NCI-H2081 treated with DMSO at 0.1 percent for 48 hours (cell line): Measurements from ENCODE around the gene RMND5A.
"Not testable (repeated sequence)": the region's sequence is repeated elsewhere in the genome, so short reads cannot be mapped to it uniquely, and the experiment has no call there.

ENCODE experiments used
- DNase-seq: peaks from one replicate; lab custom pipeline; 2025; lab: John Stamatoyannopoulos, UW

The RMND5A gene

DNA sequence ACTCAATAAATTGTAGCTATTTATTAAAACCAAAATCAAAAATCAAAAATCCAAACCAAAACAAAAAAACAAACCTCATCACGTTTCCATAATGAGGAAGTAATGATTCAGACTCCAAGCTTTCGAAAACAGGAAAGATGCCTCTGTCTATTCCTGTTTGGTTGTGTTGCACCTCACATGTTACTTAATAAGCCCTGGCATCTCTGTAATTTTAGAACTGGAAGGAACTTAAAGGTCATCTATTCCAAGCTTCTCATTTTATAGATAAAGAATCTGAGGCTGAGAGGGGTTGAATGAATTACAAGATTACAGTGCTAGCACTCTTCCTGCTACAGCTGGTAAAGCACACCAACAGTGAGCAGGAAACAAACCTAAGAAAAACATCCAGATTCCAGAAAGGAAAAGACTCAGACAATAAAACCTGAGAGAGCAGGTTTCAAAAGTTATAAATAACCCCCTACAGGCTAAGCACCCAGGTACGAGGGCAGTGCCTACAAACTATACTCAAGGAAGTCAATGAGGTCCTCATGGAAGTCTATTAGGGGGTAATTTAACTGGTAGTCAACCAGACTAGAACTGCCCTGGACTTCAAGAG lies 5.4 kb upstream of the RMND5A start:
- not testable (repeated sequence) for DNase-seq

DNA sequence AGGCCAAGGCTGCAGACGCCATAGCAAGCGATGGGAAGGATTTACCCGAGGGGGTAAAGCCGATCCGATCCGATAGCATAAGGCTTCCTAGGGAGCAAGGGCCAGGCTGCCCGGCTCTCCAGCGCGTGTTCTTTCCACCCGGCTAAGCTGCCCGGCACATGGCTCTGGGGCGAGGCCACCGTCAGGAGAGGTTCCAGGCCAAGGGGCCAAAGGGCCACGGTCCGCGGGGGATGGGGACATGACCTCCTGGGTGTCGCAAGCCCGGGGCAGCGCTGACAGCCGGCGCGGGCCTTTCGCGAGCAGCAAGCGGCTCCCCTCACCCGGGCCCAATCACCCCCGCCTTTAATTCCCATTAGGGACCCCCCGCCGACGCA lies 841 bp upstream of the RMND5A start:
- not testable (repeated sequence) for DNase-seq

DNA sequence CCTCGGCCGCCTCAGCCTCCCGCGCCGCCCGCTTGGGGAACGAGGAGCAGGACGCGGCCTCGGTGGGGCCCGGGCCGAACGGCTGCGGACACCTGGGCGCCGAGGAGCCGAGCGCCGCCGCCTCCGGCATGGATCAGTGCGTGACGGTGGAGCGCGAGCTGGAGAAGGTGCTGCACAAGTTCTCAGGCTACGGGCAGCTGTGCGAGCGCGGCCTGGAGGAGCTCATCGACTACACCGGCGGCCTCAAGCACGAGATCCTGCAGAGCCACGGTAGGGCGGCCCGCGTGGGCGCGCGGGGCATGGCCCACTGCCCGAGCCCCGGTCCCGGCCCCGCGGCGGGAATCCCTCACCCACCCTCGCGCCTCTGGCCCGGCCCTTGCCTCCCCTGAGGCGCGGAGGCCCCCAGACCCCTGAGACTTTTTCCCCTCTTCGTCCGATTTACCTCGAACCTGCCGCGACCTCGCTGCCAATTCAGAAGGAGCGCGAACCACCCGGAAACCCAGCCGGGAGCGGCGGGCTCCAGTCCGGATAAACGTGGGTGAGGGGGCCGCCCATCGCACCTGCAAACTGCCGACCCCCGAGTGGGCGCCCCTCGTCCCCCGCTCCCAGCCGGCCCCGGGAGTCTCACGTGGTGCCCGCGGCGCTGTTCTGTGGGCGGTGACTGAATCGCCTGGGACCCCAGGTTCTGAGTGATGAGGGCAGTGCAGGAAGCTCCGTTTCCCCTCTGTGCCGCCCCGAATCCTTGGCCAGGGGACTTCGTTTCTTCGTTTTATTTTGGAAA lies 639 bp downstream of the RMND5A start:
- DNase-seq, result not testable (repeated sequence)

DNA sequence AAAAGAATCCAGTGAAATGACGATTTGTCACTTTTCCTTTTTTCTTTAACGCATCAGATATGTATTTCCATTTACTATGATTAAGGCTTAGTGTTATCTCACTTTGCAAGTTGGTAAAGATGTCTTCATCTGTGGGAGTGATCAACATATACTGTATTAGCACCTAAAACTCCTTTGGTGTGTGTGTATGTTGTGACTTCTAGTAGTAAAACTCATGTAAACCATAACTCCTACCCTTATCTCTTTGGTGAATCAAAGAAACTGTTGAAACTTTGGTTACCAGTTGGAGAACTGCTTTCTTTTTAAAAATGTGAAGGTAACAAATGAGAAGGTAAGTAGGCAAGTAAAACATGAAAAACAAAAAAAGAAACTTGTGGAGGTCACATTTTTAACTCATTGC lies 5.6 kb downstream of the RMND5A start:
- not testable (repeated sequence) for DNase-seq

DNA sequence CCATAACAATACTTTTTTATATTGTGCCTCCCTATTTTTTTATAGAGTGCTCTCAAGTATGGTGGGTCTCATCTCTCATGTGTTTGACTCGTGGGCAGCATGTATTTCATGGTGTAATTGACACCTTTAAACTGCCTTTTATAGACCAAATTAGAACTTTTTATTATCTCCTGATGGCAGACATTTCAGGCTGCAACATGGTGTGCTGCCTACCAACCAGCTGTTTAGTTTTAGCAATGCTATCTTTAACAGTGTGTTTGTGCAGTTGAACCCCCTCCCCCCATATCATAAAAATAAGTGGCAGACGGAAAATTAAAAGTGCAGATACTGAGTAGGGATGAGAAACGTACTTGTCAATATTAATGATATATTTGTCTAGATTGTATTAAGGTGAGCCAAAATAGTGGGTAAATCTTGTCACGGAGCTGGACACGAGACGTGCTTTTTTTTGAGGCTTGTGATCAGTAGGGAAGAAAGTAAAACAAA lies 12.0 kb downstream of the RMND5A start:
- not testable (repeated sequence) for DNase-seq

DNA sequence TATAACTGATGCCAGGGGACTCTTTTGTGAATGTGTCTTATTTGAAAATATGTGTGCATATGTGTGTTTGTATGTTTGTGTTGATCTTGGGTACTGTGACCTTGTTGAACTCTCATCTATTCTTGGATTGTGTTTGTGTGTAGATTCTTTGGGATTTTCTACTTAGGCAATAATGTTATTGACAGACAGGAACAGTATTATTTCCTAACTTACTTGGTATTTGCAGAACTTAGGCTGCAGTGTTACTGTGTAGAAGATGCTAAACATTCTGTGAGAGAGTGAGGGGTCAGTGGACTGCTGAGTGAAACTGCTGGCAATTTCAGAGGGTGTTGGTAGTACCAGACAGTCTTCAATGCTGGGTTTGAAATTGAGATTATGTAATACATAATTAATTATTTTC lies 12.7 kb downstream of the RMND5A start:
- DNase-seq, result not testable (repeated sequence)

DNA sequence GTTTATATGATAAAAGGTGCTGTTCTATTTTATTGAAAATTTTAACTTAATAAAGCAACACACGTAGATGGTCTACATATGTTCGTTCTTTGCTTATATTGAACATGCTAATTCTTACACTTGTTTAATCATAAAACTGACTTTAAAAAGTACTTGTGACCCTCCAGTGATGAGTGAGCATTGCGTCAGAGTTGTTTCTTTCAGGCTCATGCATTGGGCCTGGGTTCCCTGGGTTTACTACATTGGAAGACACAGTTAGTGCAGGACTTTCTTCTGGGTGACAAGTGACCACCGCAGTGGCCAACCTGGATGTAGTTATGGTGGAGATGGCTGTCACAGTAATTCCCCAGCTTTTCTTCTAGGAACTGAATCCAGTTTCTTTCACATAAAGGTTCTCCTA lies 13.4 kb downstream of the RMND5A start:
- not testable (repeated sequence) for DNase-seq

DNA sequence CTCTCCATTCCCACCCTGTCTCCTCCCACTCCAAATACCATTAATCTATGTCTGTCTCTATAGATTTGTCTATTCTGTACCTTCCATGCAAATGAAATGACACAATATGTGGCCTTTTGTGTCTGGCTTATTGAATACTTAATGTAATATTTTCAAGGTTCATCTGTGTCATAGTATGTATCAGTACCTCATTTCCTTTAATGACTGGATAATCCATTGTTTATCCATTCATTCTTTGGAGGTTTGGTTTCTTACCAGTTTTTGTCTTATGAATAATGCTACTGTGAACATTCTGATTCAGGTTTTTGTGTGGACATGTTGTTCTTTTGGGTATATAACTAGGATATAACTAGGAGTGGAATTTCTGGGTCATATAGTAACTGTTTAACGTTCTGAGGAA lies 14.8 kb downstream of the RMND5A start:
- DNase-seq, result not testable (repeated sequence)

DNA sequence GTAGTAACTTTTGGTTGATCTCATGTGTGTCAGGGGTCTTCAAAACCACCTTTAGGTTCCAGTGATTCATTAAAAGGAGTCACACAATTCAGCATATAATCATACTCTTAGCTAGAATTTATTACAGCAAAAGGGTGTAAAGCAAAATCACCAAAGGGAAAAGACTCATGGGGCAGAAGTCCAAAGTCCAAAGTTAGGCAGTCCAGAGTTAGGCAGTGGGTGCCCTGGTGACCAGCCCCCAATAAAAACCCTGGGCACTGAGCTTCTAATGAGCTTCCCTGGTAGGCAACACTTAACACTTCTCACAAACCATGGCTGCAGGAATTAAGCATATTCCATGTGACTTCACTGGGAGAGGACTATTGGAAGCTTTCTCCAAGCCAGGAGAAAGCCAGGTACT lies 19.4 kb downstream of the RMND5A start:
- not testable (repeated sequence) for DNase-seq

DNA sequence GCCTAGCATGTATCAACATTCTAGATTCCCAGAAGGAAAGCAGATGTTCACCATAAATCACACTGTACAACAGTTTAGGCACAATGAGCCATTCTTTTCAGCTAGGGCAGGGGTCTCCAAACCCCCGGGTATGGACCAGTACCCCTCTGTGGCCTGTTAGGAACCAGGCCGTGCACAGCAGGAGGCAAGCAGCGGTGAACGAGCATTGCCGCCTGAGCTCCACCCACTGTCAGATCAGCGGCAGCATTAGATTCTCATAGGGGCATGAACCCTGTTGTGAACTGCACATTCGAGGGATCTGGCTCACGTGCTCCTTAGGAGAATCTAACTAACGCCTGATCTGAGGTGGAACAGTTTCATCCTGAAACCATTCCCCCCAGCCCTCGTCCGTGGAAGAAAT lies 19.8 kb downstream of the RMND5A start:
- not testable (repeated sequence) for DNase-seq

DNA sequence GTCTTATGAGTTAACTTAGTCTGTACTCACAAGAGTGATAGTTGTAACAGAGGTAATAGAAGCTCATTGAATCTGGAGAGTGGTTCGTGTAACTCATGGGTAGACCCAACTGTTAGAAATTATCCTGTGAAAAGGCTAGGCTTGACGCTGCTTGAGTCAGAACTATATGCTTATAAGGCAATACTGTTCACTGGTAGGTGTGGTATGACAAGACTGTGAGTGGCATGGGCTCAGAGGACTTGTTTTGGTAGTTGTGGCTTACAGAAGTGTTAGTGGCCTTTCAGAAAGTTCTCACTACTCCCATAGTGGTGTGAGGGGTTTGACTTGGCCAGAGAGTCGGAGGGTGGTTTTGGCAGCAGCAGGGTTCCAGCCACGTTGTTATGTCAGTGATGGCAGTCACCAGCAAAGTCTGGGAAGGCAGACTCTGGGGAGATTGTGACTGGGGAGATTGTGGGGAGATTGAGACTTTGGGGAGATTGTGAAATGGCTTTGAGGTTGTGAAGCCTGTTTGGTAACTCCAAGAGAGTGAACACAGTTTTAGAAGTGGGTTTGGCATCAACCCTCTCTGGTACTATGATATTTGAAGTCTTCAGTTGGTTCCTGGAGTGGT lies 21.9 kb downstream of the RMND5A start:
- DNase-seq, result not testable (repeated sequence)

DNA sequence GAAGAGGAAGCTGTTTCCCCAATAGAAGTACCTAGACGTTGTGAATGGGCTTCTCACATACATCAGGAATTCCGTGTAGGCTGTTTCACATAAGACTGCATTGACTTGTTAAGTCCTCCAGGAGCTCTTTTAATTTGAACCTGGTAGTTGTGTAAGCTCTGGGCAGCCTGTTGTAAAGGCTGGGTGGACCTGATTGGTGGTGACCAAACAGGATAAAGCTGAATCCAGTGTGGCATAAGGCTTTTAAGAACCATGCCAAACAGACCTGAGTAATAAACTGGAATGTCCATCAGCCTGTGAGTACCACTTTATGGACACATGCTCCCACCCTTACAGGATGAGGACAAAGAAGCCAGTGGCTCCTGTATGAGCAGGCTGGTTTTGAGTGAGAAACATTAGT lies 24.1 kb downstream of the RMND5A start:
- DNase-seq, result no peak

DNA sequence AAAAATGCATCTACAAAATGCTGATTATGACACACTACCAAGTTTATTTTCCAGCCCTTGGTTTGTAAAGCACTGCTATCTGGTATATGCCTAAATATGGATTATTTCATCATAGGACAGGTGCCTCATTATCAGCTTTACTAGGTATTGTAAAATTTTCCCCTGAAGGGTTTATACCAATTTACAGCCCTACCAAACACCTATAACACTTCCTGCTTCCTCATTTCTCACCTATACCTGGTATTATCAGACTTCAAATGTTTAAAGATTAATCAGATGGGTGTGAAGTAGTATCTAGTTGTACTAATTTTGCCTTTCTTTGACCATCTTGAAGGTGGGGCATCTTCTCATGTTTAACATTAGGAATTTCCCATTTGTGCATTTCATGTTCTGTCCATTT lies 26.8 kb downstream of the RMND5A start:
- no peak for DNase-seq

DNA sequence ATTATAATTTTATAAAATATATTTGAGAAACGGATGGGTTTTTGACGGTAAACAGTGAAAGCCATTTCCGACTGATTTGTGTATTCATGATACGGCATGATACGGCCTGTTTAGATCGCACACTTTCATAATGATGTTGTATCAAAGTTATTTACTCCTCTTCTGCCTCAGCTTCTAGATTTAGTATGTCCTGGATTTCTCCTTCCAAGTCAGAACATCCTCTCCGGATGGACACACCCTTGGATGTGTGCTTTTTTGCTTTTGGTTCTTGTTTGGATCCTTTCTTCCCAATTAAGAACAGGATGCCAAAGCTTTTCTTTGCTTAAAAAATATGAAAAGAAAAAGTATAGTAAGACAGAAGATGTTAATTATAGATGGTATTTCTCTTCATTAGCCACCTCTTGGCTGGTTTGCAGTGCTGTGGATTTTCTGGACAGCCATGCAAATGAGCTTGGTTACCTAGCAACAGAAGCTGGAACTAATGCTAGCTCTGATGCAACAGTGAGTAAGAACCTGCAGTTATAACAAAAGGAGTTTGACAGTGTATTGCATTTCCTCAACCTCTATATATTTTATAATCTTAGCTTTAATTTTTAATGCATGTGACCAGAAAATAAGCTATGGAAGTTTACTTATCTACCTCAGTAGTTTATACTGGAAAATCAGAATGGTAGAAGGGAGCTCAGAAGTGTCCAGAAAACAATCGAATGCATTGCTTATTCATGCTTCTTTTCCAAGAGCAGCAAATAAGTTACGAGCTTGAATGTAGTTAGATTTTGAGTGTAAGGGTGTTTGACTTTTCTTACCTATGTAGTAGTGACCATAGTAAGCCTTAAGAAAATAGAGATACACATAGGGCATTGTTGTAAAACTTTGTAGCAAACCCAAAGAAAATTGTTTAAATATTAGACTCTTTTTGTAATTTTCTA lies 27.9 kb downstream of the RMND5A start:
- no peak for DNase-seq

DNA sequence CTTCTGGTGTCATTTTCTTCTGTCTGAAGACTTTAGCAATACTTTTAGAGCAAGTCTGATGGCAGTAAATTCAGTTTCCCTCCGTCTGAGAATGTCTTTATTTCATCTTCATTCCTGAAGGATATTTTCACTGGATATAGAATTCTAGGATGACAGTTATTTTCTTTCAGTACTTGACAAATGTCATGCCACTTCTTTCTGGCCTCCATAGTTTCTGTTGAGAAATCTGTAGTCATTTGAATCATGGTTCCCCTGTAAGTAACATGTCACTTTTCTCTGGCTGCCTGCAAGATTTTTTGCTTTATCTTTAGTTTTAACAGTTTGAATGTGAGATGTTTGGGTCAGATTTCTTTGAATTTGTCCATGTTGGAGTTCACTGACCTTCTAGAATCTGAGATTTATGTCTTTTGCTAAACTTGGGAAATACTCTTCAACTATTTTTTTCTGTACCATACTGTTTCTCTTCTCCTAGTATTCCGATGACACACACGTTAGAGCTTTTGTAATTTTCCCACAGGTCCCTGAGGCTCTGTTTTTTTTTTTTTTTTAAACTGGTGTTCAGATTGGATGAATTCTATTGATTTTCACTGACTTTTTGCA lies 30.2 kb downstream of the RMND5A start:
- DNase-seq, result no peak

DNA sequence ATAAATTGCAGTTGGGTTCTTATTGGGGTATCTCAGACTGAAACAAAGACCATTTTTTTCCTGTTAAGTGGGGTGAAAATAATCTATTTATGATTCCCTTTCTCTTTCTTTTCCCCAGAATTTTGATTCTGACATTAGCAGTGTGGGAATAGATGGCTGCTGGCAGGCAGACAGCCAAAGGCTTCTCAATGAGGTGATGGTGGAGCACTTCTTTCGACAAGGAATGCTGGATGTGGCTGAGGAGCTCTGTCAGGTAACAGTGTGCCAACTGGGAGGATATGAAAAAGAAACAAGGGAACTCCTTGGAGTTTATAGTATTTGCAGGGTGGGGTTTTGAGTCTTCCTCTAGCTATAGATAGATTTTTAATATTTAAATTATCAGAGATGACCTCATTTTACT lies 31.7 kb downstream of the RMND5A start:
- no peak for DNase-seq

DNA sequence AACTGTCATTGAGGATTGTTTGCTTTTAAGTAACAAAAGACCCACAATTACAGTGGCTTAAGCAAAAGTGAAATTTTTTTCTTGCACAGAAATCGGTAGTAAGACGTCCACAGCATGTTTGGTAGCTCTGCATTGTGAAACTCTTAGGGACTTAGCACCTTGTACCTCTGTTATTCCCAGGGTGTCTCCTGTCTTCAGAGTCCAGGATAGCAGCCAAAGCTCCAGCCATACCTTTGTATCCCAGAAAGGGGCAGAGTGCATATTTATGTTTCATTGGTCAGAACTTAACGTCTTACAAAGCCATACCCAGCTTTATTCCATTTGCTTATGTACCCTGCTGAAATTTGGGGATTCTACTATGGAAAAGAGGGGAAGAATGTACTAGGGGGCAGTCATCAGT lies 32.8 kb downstream of the RMND5A start:
- DNase-seq, result no peak

DNA sequence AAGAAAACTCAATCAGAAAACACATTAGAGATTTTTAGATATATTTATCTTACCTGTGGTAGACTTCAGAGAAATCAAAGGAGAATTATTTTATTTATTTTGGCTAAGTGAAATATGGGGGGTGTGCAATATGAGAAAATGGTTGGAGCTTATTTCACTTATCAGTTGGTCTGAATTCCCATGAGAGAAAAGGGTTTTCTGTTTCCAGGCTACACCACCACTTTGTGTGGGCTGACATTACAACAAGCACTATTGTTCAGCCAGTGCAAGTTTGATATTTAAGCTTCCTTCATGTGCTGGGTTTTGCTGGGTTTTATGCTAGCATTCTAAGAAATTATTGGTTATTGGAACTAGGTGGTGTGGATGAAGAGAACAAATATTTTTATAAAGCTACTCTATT lies 33.5 kb downstream of the RMND5A start:
- DNase-seq, result no peak

DNA sequence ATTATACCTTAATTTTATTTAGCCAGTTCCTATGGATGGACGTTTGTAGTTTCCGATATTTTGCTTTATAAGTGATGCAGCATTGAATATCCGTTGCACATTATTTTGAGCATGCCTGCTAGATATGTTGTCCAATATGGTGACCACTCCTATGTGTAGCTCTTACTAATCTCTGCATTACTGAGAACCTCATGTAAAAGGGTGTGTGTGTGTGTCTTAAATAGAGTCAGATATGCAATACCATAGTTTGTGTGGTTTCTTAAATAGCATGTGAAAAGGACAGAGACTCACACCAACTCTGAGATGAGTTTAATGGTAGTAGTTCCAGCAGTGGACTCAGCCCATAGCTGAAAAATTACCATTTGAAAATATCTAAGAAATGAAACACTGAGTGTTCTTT lies 38.3 kb downstream of the RMND5A start:
- no peak for DNase-seq

DNA sequence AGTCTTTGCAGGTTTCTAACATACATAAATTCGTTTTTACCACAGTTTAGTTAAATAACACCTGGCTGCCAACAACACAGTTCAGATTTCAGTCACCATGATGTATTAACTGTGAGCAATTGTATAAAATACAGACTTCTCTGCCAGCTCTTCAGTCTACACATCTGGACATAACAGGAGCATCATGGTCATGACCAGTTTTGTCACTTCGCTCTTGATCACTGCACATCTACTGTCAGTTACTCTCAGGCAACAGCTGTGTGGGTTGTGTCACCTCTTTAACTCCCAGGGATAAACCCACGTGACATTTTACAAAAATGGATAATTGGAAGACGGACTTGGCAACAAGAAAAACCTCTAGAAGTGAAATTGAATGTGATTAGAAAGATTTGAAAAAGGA lies 40.3 kb downstream of the RMND5A start:
- DNase-seq, result no peak

DNA sequence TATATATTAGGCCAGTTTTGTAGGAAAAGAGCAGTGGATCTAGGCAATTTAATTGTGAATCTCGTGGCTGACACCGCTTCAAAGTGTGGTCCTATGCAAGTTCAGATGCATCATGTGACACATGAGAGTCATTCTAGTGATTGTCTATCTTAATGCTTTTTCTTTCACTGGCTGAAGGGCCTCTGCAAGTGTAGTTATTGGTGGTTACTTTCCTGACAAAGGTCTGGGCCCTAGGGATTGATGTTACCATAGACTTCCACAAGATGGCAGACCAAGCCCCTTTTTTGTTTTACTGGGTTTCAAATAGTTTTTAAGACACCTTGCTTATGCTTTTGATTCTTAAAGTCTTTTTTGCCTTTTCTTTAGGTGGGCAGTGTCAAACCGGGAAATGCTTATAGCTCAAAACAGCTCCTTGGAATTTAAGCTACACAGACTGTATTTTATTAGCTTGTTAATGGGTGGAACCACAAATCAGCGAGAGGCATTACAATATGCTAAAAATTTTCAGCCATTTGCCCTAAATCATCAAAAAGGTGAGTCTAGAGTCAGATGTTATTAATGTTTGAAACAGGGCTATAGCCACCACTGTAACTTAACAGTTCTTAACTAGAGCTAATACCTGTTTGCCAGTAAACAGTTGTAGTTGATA lies 44.7 kb downstream of the RMND5A start:
- no peak for DNase-seq
